Measurements from ENCODE around the gene ANO10. TPM values are rescaled to one million over a fixed set of nuclear protein-coding genes. Genes with fewer than 3 reads are reported as not detected.
"Not testable (repeated sequence)": the region's sequence is repeated elsewhere in the genome, so short reads cannot be mapped to it uniquely, and the experiment has no call there.

ANO10 gene
- total RNA-seq, 2 experiments from 2014 or later = 9.3 to 9.7 TPM

DNA sequence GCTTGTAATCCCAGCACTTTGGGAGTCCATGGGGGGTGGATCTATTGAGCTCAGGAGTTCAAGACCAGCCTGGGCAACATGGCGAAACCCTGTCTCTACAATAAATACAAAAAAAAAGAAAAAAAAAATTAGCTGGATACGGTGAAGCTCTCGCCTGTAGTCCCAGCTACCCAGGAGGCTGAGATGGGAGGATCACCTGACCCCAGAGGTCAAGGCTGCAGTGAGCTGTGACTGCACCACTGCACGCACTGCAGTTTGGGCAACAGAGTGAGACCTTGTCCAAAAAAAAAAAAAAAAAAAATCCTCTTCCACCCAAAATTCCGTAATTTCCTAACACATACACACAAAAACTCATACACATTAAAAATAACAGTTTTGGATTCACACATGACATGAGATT lies 2.2 kb downstream of the ANO10 start:
- intact Hi-C loops (cut with micrococcal nuclease) = no loop called here
- H3K4me1 Mint-ChIP-seq (ENCODE audit: low read depth) = peaks cover 7% of the 10 kb centered on the region
- H3K27ac Mint-ChIP-seq = no peak overlapping the region
- no peaks in the 10 kb centered on the region for H3K9me3 Mint-ChIP-seq
- CTCF ChIA-PET = interaction anchor here (0.6 kb wide), 1 partner anchor 11 kb away, joined by 4 read pairs; no protein-coding TSS in a partner anchor
- no peak overlapping the region for H3K4me3 Mint-ChIP-seq
- H3K27me3 Mint-ChIP-seq (ENCODE audit: low read depth) = no peaks in the 10 kb centered on the region
- no peak for DNase-seq
- no peaks in the 10 kb centered on the region for H3K36me3 Mint-ChIP-seq (ENCODE audit: low read depth)

GRCh38 chr3:43618142-43618541 lies 3.7 kb downstream of the ANO10 start:
- no peaks in the 10 kb centered on the region for H3K27me3 Mint-ChIP-seq (ENCODE audit: low read depth)
- no peaks in the 10 kb centered on the region for H3K36me3 Mint-ChIP-seq (ENCODE audit: low read depth)
- no peaks in the 10 kb centered on the region for H3K9me3 Mint-ChIP-seq
- CTCF ChIA-PET = no interaction called here
- H3K4me3 Mint-ChIP-seq = no peak overlapping the region
- H3K4me1 Mint-ChIP-seq (ENCODE audit: low read depth) = peaks cover 7% of the 10 kb centered on the region
- intact Hi-C loops (cut with micrococcal nuclease) = no loop called here
- H3K27ac Mint-ChIP-seq = no peak overlapping the region
- no peak for DNase-seq

- CTCF ChIA-PET = no interaction called here
- Mint-ChIP-seq H3K27ac (no peak overlapping the region), H3K4me1 (ENCODE audit: low read depth) (no peaks in the 10 kb centered on the region), H3K27me3 (ENCODE audit: low read depth) (no peaks in the 10 kb centered on the region), H3K9me3 (no peaks in the 10 kb centered on the region), H3K36me3 (ENCODE audit: low read depth) (no peaks in the 10 kb centered on the region), H3K4me3 (no peak overlapping the region)
- intact Hi-C loops (cut with micrococcal nuclease) = no loop called here
- DNase-seq = no peak
Observed at GRCh38 chr3:43616034-43616433, 5.8 kb downstream of the ANO10 start.

DNA sequence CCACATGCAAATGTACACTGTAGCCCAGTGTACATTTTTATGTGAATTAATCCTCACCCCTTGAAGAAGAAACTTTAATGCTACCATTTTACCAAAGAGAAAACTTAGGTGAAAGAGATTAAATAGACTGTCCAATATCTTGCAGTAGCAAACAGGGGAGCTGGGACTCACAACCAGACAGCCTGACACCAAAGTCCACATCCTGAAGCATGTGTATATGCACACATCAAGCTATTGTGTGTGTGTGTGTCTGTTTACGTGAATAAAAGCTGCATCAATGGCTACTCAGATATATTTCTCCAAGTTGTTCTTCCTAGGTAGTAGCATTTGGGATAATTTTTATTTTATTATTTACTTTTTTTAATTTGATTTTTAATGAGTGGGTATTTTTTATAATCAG lies 6.7 kb downstream of the ANO10 start:
- no peak overlapping the region for H3K4me3 Mint-ChIP-seq
- H3K27ac Mint-ChIP-seq = no peak overlapping the region
- DNase-seq = no peak
- CTCF ChIA-PET = no interaction called here
- no peaks in the 10 kb centered on the region for H3K9me3 Mint-ChIP-seq
- no peaks in the 10 kb centered on the region for H3K36me3 Mint-ChIP-seq (ENCODE audit: low read depth)
- intact Hi-C loops (cut with micrococcal nuclease) = no loop called here
- no peaks in the 10 kb centered on the region for H3K4me1 Mint-ChIP-seq (ENCODE audit: low read depth)
- H3K27me3 Mint-ChIP-seq (ENCODE audit: low read depth) = no peaks in the 10 kb centered on the region

- Mint-ChIP-seq H3K36me3 (ENCODE audit: low read depth) (no peaks in the 10 kb centered on the region), H3K27me3 (ENCODE audit: low read depth) (no peaks in the 10 kb centered on the region), H3K4me1 (ENCODE audit: low read depth) (no peaks in the 10 kb centered on the region), H3K4me3 (no peak overlapping the region), H3K27ac (no peak overlapping the region), H3K9me3 (no peaks in the 10 kb centered on the region)
- intact Hi-C loops (cut with micrococcal nuclease) = no loop called here
- CTCF ChIA-PET = no interaction called here
- no peak for DNase-seq
Observed at GRCh38 chr3:43613976-43614375, 7.8 kb downstream of the ANO10 start.

- Mint-ChIP-seq H3K27ac (no peak overlapping the region), H3K27me3 (ENCODE audit: low read depth) (no peaks in the 10 kb centered on the region), H3K4me1 (ENCODE audit: low read depth) (no peaks in the 10 kb centered on the region), H3K9me3 (no peaks in the 10 kb centered on the region), H3K4me3 (no peak overlapping the region), H3K36me3 (ENCODE audit: low read depth) (no peaks in the 10 kb centered on the region)
- DNase-seq = no peak
- intact Hi-C loops (cut with micrococcal nuclease) = no loop called here
- CTCF ChIA-PET = no interaction called here
Observed at GRCh38 chr3:43612419-43612818, 9.4 kb downstream of the ANO10 start.

GRCh38 chr3:43609406-43609805 lies 12.4 kb downstream of the ANO10 start:
- intact Hi-C loops (cut with micrococcal nuclease) = no loop called here
- Mint-ChIP-seq H3K4me3 (no peak overlapping the region), H3K36me3 (ENCODE audit: low read depth) (no peaks in the 10 kb centered on the region), H3K27ac (no peak overlapping the region), H3K27me3 (ENCODE audit: low read depth) (no peaks in the 10 kb centered on the region), H3K9me3 (no peaks in the 10 kb centered on the region), H3K4me1 (ENCODE audit: low read depth) (no peaks in the 10 kb centered on the region)
- CTCF ChIA-PET = no interaction called here
- no peak for DNase-seq

DNA sequence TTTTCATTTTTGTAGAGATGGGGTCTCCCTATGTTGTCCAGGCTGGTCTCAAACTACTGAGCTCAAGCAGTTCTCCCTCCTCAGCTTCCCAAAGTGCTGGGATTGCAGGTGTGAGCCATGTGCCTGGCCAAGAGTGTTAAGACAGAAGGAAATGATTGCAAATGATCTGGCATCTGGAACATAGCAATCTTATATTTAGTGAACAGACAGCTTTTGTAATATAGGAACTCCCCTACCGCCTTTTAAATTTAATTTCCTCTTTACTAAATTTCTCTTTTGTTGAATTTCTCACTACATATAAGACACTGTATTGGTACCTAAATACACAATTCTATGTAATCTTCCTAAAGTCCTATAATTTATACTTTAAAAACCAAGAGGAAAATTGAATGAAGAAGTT lies 13.1 kb downstream of the ANO10 start:
- no peak for DNase-seq
- Mint-ChIP-seq H3K9me3 (no peaks in the 10 kb centered on the region), H3K4me1 (ENCODE audit: low read depth) (no peaks in the 10 kb centered on the region), H3K4me3 (no peak overlapping the region), H3K27me3 (ENCODE audit: low read depth) (no peaks in the 10 kb centered on the region), H3K27ac (no peak overlapping the region), H3K36me3 (ENCODE audit: low read depth) (no peaks in the 10 kb centered on the region)
- intact Hi-C loops (cut with micrococcal nuclease) = no loop called here
- CTCF ChIA-PET = interaction anchor here (0.6 kb wide), 1 partner anchor 11 kb away, joined by 4 read pairs; no protein-coding TSS in a partner anchor

DNA sequence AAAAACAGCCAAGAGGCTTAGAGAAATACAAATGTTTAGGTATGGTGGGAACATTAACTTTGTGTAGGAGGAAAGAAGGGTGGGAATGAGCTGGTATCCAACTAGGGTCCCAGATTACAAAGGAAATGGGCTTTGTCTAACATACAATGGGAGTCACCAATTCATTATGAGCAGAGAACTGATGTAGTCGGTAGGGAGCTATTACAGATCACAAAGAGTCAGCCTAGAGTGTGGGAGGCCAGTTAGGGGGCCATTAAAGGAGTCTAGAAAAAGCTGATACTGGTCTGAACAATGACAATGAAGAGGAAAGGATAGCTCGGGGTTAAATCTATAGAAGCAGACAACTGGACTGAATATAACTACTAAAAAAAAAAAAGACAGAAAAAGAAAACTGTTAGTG lies 15.5 kb downstream of the ANO10 start:
- DNase-seq = no peak
- Mint-ChIP-seq H3K27me3 (ENCODE audit: low read depth) (no peaks in the 10 kb centered on the region), H3K4me1 (ENCODE audit: low read depth) (no peaks in the 10 kb centered on the region), H3K4me3 (no peak overlapping the region), H3K36me3 (ENCODE audit: low read depth) (no peaks in the 10 kb centered on the region), H3K27ac (no peak overlapping the region), H3K9me3 (no peaks in the 10 kb centered on the region)
- CTCF ChIA-PET = interaction anchor here (0.7 kb wide), 1 partner anchor 72 kb away, joined by 3 read pairs; no protein-coding TSS in a partner anchor
- intact Hi-C loops (cut with micrococcal nuclease) = no loop called here

- H3K4me3 Mint-ChIP-seq; H3K4me1 Mint-ChIP-seq (ENCODE audit: low read depth); intact Hi-C loops (cut with micrococcal nuclease); DNase-seq; H3K27ac Mint-ChIP-seq; H3K9me3 Mint-ChIP-seq; H3K27me3 Mint-ChIP-seq (ENCODE audit: low read depth): not testable (repeated sequence)
- peaks cover 17% of the 10 kb centered on the region for H3K36me3 Mint-ChIP-seq (ENCODE audit: low read depth)
- CTCF ChIA-PET = interaction anchor here (0.6 kb wide), 1 partner anchor 27 kb away, joined by 3 read pairs; no protein-coding TSS in a partner anchor
Observed at GRCh38 chr3:43599959-43600358, 21.9 kb downstream of the ANO10 start.

- Mint-ChIP-seq H3K27ac (no peak overlapping the region), H3K4me1 (ENCODE audit: low read depth) (no peaks in the 10 kb centered on the region), H3K27me3 (ENCODE audit: low read depth) (no peaks in the 10 kb centered on the region), H3K36me3 (ENCODE audit: low read depth) (peaks cover 33% of the 10 kb centered on the region), H3K4me3 (no peak overlapping the region), H3K9me3 (peaks cover 7% of the 10 kb centered on the region)
- CTCF ChIA-PET = interaction anchor here (0.7 kb wide), 1 partner anchor 109 kb away, joined by 3 read pairs; no protein-coding TSS in a partner anchor
- intact Hi-C loops (cut with micrococcal nuclease) = no loop called here
- DNase-seq = no peak
Observed at GRCh38 chr3:43597961-43598360, 23.9 kb downstream of the ANO10 start.

DNA sequence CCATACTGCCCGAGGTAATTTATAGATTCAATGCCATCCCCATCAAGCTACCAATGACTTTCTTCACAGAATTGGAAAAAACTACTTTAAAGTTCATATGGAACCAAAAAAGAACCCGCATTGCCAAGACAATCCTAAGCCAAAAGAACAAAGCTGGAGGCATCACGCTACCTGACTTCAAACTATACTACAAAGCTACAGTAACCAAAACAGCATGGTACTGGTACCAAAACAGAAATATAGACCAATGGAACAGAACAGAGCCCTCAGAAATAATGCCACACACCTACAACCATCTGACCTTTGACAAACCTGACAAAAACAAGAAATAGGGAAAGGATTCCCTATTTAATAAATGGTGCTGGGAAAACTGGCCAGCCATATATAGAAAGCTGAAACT lies 25.6 kb downstream of the ANO10 start:
- H3K27ac Mint-ChIP-seq; CTCF ChIA-PET; intact Hi-C loops (cut with micrococcal nuclease); H3K27me3 Mint-ChIP-seq (ENCODE audit: low read depth); DNase-seq; H3K4me1 Mint-ChIP-seq (ENCODE audit: low read depth); H3K9me3 Mint-ChIP-seq; H3K4me3 Mint-ChIP-seq: not testable (repeated sequence)
- H3K36me3 Mint-ChIP-seq (ENCODE audit: low read depth) = peaks cover 46% of the 10 kb centered on the region

DNA sequence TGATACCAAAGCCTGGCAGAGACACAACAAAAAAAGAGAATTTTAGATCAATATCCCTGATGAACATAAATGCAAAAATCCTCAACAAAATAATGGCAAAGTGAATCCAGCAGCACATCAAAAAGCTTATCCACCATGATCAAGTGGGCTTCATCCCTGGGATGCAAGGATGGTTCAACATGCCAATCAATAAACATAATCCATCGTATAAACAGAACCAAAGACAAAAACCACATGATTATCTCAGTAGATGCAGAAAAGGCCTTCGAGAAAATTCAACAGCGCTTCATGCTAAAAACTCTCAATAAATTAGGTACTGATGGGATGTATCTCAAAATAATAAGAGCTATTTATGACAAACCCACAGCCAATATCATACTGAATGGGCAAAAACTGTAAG lies 26.5 kb downstream of the ANO10 start:
- intact Hi-C loops (cut with micrococcal nuclease); H3K9me3 Mint-ChIP-seq; CTCF ChIA-PET; H3K4me3 Mint-ChIP-seq; H3K4me1 Mint-ChIP-seq (ENCODE audit: low read depth); H3K27ac Mint-ChIP-seq; H3K27me3 Mint-ChIP-seq (ENCODE audit: low read depth); DNase-seq: not testable (repeated sequence)
- peaks cover 52% of the 10 kb centered on the region for H3K36me3 Mint-ChIP-seq (ENCODE audit: low read depth)

DNA sequence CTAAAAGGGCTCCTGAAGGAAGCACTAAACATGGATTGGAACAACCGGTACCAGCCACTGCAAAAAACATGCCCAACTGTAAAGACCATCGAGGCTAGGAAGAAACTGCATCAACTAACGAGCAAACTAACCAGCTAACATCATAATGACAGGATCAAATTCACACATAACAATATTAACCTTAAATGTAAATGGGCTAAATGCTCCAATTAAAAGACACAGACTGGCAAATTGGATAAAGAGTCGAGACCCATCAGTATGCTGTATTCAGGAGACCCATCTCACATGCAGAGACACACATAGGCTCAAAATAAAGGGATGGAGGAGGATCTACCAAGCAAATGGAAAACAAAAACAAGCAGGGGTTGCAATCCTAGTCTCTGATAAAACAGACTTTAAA lies 28.2 kb downstream of the ANO10 start:
- H3K27me3 Mint-ChIP-seq (ENCODE audit: low read depth); DNase-seq; H3K4me3 Mint-ChIP-seq; H3K4me1 Mint-ChIP-seq (ENCODE audit: low read depth); H3K27ac Mint-ChIP-seq; intact Hi-C loops (cut with micrococcal nuclease); H3K9me3 Mint-ChIP-seq; CTCF ChIA-PET: not testable (repeated sequence)
- peaks cover 55% of the 10 kb centered on the region for H3K36me3 Mint-ChIP-seq (ENCODE audit: low read depth)

Data from activated naive CD4-positive, alpha-beta T cell treated with anti-CD3 and anti-CD28 coated beads for 36 hours (primary cell).